ENCODE data around the gene PHF5A.

The PHF5A gene

DNA sequence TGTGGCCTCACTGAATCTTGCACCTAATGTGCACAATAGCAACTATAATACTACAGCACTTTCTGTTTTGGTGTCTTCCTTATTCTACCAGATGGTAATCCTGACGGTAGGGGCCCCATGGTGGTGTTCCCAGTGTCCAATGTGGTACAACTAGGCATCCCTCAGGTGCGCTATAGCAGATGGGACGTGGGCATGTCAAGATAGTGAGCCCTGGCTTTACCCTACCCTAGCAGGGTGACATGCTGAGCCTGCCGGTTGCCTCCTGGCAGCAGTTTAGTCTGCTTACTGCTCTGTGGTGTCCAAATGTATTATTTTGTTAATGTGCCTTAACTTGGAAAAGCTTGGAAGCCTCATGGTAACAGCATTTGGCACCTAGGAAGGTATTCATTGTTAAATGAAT is 19.6 kb upstream of the PHF5A start:
- no peak for TF ChIP-seq CTCF (IDR thresholded peaks at IDR 0.05; ENCODE audit: low read depth, low read length, missing control alignments)
- H3K4me3 ChIP-seq (ENCODE audit: low read depth, low read length) = no peak overlapping the region
- DNase-seq (ENCODE audit: low read depth) = no peak

GRCh38 chr22:41487037-41487935 is 18.8 kb upstream of the PHF5A start:
- no peak overlapping the region for H3K4me3 ChIP-seq (ENCODE audit: low read depth, low read length)
- TF ChIP-seq CTCF (IDR thresholded peaks at IDR 0.05; ENCODE audit: low read depth, low read length, missing control alignments) = no peak
- no peak for DNase-seq (ENCODE audit: low read depth)

- DNase-seq (ENCODE audit: low read depth) = no peak
- TF ChIP-seq CTCF (IDR thresholded peaks at IDR 0.05; ENCODE audit: low read depth, low read length, missing control alignments) = no peak
- no peak overlapping the region for H3K4me3 ChIP-seq (ENCODE audit: low read depth, low read length)
These were observed 16.5 kb upstream of the PHF5A start for GRCh38 chr22:41485033-41485432.

- no peak for DNase-seq (ENCODE audit: low read depth)
- no peak overlapping the region; the same call in 1 of the 2 replicates for H3K4me3 ChIP-seq (ENCODE audit: low read depth, low read length)
- no peak for TF ChIP-seq CTCF (IDR thresholded peaks at IDR 0.05; ENCODE audit: low read depth, low read length, missing control alignments)
These were observed 13.9 kb upstream of the PHF5A start for GRCh38 chr22:41482319-41482935.

GRCh38 chr22:41481925-41482318 is 13.4 kb upstream of the PHF5A start:
- TF ChIP-seq CTCF (IDR thresholded peaks at IDR 0.05; ENCODE audit: low read depth, low read length, missing control alignments) = no peak
- no peak for DNase-seq (ENCODE audit: low read depth)
- no peak overlapping the region; the same call in 1 of the 2 replicates for H3K4me3 ChIP-seq (ENCODE audit: low read depth, low read length)

DNA sequence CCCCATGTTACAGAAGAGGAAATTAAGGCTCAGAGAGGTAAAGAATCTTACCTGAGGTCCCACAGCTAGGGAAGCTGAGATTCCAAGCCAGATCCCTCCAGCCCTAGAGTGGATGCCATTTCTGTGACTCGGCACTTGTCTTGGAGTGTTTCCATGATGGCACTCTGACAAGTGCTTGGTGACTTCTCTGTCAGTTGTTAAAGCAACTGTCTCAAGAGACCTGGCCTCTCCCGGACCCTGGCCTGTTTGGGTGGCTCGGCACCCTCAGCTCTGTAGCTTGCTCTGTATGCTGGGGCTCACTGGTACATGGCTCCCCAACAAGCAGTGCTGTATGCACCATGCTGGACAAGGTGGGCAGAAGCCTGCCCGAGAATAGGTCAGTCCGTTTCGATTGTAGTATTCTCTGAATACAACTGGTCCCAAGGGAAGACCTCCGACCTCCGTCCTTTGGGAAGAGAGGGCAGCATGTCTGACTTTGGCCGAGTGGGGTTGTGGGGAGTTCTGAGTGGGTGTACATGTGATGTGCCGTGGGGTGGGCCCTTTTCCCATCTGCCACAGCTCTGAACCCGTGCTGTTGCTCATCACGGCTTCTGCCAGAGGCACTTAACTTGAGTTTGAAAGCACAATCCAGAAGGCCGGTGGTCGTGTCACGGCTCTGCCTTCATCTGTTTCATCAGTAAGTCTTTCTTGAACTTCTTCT is 12.8 kb upstream of the PHF5A start:
- TF ChIP-seq CTCF (IDR thresholded peaks at IDR 0.05; ENCODE audit: low read depth, low read length, missing control alignments) = no peak
- no peak for DNase-seq (ENCODE audit: low read depth)

More for the DNA sequence above, 12.8 kb upstream of the PHF5A start:
- H3K4me3 ChIP-seq (ENCODE audit: low read depth, low read length) = no peak overlapping the region; the same call in 1 of the 2 replicates

Measured in GM12864 (cell line).